Vagina (tissue), 2 donors: ENCODE results near the gene L3MBTL1. TPM values are rescaled to one million over a fixed set of nuclear protein-coding genes. Genes with fewer than 3 reads are reported as not detected.
A peak's percentile ranks its signal among the peaks of the same experiment; 100 is the strongest.

Source experiments
- DNase-seq, 2 donors: peaks; one replicate each; pipeline ENCODE4 v3.0.0-alpha.2; 2017; ENCODE audit errors: extremely low spot score in 2 of 2
- H3K27ac ChIP-seq: fragments of 200-600 bp; sonication (generic); one replicate; pipeline ENCODE4 v1.5.1; 2019
- H3K27me3 ChIP-seq: fragments of 200-600 bp; sonication (generic); one replicate; pipeline ENCODE4 v1.5.1; 2019
- H3K36me3 ChIP-seq, 2 donors: fragments of 200-600 bp; sonication (generic); one replicate each; pipeline ENCODE4 v1.5.1; 2017 to 2019
- H3K4me1 ChIP-seq: fragments of 200-600 bp; sonication (generic); one replicate; pipeline ENCODE4 v1.5.1; 2019
- H3K4me3 ChIP-seq, 2 donors: fragments of 200-600 bp; sonication (generic); 1 replicate in 1 of 2; 2 replicates in 1 of 2; pipeline ENCODE4 v1.5.1; 2016 to 2019
- H3K9me3 ChIP-seq: fragments of 200-600 bp; sonication (generic); one replicate; pipeline ENCODE4 v1.5.1; 2019
- POLR2A ChIP-seq, 2 donors: fragments of 450-650 bp; IDR thresholded peaks; one replicate each; pipeline ENCODE4 v1.6.1; 2017; ENCODE audit warnings: antibody characterized with exemption in 2 of 2, mild to moderate bottlenecking in 2 of 2, moderate library complexity in 2 of 2
- POLR2AphosphoS5 ChIP-seq, 2 donors: sonication (generic); formaldehyde crosslinking; IDR thresholded peaks; one replicate each; pipeline ENCODE4 v1.9.0; 2017; ENCODE audit warnings: antibody characterized with exemption in 2 of 2, mild to moderate bottlenecking in 2 of 2, low read depth in 1 of 2; ENCODE audit not compliant: insufficient read depth in 1 of 2
- intact Hi-C: fragments of 100-400 bp; cut with DNase I; formaldehyde crosslinking; loops from one replicate; pipeline ENCODE4 v1.15.1; 2023
- total RNA-seq: library from RNA; depleted of rRNA; stranded (reverse); fragments of >200 nt; gene quantifications from one replicate; pipeline ENCODE4 v1.2.3, GENCODE V29; 2016
- TF ChIP-seq, protein P1 (sequence below), 3 experiments: fragments of 450-650 bp in 2 of 3; fragments of 200-600 bp in 1 of 3; sonication (generic) in 1 of 3; IDR thresholded peaks; one replicate each; pipeline ENCODE4 v1.5.1; 2017 to 2019; ENCODE audit warnings: antibody characterized with exemption in 3 of 3, mild to moderate bottlenecking in 2 of 3, moderate library complexity in 2 of 3

The L3MBTL1 gene
- total RNA-seq, 1 donor from 2014 or later, result 20.9 TPM

DNA sequence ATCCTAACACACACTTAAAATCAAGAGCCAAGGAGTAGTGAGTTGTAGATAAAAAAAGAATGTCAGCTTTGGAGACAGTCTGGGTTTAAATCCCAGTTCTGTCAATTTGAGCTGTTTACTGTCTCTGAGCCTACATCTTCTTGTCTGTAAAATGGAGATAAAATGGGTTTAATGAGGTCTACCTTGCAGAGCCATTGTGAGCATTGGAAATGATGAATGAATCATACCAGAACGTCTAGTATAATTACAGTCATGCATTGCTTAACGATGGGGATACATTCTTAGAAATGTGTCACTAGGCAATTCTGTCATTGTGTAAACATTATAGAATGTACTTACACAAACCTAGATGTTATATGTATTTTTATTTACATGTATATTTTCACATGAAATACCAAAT lies 33.7 kb downstream of the L3MBTL1 start:
- TF ChIP-seq POLR2AphosphoS5 (IDR thresholded peaks at IDR 0.05; ENCODE audit: insufficient read depth in 1 of 2, low read depth in 1 of 2), result peak in 1 of 2 donors; percentile 15
- TF ChIP-seq, protein P1, sequence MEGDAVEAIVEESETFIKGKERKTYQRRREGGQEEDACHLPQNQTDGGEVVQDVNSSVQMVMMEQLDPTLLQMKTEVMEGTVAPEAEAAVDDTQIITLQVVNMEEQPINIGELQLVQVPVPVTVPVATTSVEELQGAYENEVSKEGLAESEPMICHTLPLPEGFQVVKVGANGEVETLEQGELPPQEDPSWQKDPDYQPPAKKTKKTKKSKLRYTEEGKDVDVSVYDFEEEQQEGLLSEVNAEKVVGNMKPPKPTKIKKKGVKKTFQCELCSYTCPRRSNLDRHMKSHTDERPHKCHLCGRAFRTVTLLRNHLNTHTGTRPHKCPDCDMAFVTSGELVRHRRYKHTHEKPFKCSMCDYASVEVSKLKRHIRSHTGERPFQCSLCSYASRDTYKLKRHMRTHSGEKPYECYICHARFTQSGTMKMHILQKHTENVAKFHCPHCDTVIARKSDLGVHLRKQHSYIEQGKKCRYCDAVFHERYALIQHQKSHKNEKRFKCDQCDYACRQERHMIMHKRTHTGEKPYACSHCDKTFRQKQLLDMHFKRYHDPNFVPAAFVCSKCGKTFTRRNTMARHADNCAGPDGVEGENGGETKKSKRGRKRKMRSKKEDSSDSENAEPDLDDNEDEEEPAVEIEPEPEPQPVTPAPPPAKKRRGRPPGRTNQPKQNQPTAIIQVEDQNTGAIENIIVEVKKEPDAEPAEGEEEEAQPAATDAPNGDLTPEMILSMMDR (IDR thresholded peaks at IDR 0.05), result no peak
- Histone ChIP-seq H3K36me3 (no peaks in the 10 kb centered on the region), H3K27ac (no peak overlapping the region), H3K4me1 (no peaks in the 10 kb centered on the region), H3K4me3 (no peak overlapping the region), H3K9me3 (no peaks in the 10 kb centered on the region), H3K27me3 (no peaks in the 10 kb centered on the region)
- intact Hi-C loops, result no loop called here
- DNase-seq, result no peak

DNA sequence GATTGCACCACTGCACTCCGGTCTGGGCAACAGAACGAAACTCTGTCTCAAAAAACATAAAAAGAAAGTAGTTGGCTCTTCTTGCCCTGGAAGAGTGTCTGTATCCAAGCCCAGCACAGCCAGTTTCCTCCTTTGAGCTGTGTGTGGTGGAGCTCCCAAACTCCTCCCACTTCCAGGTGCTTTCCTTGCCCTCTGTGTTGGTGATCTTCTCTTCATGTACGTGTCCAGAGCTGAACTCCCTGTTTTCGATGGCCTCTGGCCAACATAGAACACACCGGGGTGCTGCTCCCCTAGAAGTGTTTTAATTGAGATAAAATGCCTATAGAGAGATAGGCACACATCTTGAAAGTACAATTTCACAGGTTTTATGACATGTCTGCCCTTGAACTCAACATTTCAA lies 34.7 kb downstream of the L3MBTL1 start:
- H3K4me3 ChIP-seq, result no peak overlapping the region
- DNase-seq, result no peak
- no peaks in the 10 kb centered on the region for H3K36me3 ChIP-seq
- TF ChIP-seq POLR2AphosphoS5 (IDR thresholded peaks at IDR 0.05; ENCODE audit: insufficient read depth in 1 of 2, low read depth in 1 of 2), result no peak
- TF ChIP-seq, protein P1 (IDR thresholded peaks at IDR 0.05), result no peak
- no peaks in the 10 kb centered on the region for H3K4me1 ChIP-seq
- H3K9me3 ChIP-seq, result no peaks in the 10 kb centered on the region
- H3K27ac ChIP-seq, result no peak overlapping the region
- H3K27me3 ChIP-seq, result no peaks in the 10 kb centered on the region
- intact Hi-C loops, result no loop called here

DNA sequence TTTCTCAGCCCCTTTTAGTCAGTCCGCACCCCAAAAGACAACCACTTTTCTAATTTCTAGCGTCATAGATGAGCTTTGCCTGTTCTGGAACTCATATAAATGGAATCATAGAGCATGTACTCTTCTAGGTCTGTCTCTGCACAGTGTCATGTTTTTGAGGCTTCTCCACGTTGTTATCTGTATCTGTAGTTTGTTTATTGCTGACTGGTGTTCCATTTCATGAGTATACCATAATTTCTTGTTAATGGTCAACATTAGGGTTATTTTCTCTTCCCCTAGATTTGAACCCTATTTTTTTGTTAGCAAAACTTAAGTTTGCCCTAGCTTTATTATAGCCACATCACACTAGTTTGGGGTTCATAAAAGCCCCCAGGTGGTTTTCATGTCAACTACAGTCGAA lies 35.2 kb downstream of the L3MBTL1 start:
- no peak for DNase-seq
- H3K9me3 ChIP-seq, result no peaks in the 10 kb centered on the region
- no peak overlapping the region for H3K4me3 ChIP-seq
- H3K36me3 ChIP-seq, result peaks cover 0 to 2% of the 10 kb centered on the region in 2 donors
- intact Hi-C loops, result no loop called here
- no peaks in the 10 kb centered on the region for H3K27me3 ChIP-seq
- H3K4me1 ChIP-seq, result no peaks in the 10 kb centered on the region
- TF ChIP-seq POLR2A (IDR thresholded peaks at IDR 0.05), result no peak
- TF ChIP-seq POLR2AphosphoS5 (IDR thresholded peaks at IDR 0.05; ENCODE audit: insufficient read depth in 1 of 2, low read depth in 1 of 2), result no peak
- TF ChIP-seq, protein P1 (IDR thresholded peaks at IDR 0.05), result no peak
- H3K27ac ChIP-seq, result no peak overlapping the region

DNA sequence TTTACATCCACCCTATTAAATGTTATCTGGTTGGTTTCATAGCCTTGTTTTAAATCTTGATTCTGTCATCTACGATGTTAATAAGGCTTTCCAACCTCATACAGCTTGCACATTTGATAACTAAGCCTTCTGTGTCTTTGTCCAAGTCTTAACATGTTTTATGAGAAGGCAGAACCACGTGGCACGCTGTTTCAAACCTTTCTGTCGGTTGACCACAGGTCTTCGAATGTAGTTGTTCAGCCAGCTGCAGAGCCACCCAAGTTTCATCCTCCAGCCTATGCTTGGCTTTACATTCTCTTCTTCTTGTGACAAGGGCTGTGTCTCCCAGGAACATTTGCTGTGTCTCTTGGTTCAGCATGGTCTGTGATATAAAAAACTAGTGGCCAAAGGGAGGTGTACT lies 35.6 kb downstream of the L3MBTL1 start:
- Histone ChIP-seq H3K36me3 (peaks cover 0 to 4% of the 10 kb centered on the region in 2 donors), H3K27me3 (no peaks in the 10 kb centered on the region), H3K27ac (no peak overlapping the region), H3K4me3 (no peak overlapping the region), H3K9me3 (no peaks in the 10 kb centered on the region), H3K4me1 (no peaks in the 10 kb centered on the region)
- intact Hi-C loops, result no loop called here
- TF ChIP-seq, protein P1 (IDR thresholded peaks at IDR 0.05), result no peak
- TF ChIP-seq POLR2A (IDR thresholded peaks at IDR 0.05) (no peak), POLR2AphosphoS5 (IDR thresholded peaks at IDR 0.05; ENCODE audit: insufficient read depth in 1 of 2, low read depth in 1 of 2) (no peak)
- no peak for DNase-seq

DNA sequence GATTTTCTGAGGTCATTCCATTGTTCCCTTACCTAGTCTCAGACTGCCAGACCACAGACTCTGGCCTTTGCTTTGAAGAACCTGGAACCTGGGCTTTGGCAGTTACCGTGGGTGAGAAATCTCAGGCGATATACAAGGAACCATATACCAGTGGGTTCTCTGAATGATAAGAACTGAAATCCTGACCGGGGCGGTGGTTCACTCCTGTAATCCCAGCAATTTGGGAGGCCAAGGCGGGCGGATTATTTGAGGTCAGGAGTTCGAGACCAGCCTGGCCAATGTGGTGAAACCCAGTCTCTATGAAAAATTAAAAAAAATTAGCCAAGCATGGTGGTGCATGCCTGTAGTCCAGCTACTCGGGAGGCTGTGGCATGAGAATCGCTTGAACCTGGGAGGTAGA lies 37.0 kb downstream of the L3MBTL1 start:
- no peak overlapping the region for H3K4me3 ChIP-seq
- no peaks in the 10 kb centered on the region for H3K4me1 ChIP-seq
- H3K36me3 ChIP-seq, result peaks cover 0 to 4% of the 10 kb centered on the region in 2 donors
- no peak for DNase-seq
- no peaks in the 10 kb centered on the region for H3K27me3 ChIP-seq
- intact Hi-C loops, result no loop called here
- no peaks in the 10 kb centered on the region for H3K9me3 ChIP-seq
- TF ChIP-seq POLR2A (IDR thresholded peaks at IDR 0.05) (no peak), POLR2AphosphoS5 (IDR thresholded peaks at IDR 0.05; ENCODE audit: insufficient read depth in 1 of 2, low read depth in 1 of 2) (no peak)
- TF ChIP-seq, protein P1 (IDR thresholded peaks at IDR 0.05), result no peak
- no peak overlapping the region for H3K27ac ChIP-seq
